Liver (tissue), 3 donors: ENCODE data around the gene CLEC4A.

ENCODE experiments used
- ATF3 ChIP-seq: IDR thresholded peaks from 2 replicates; pipeline ENCODE4 v1.6.1; 2016; ENCODE audit warnings: antibody characterized with exemption
- MAX ChIP-seq: IDR thresholded peaks from 2 replicates; pipeline ENCODE4 v1.6.1; 2016; ENCODE audit warnings: antibody characterized with exemption
- RXRA ChIP-seq, 2 donors: IDR thresholded peaks; 2 replicates each; pipeline ENCODE4 v1.6.1; 2017 to 2018; ENCODE audit warnings: antibody characterized with exemption in 2 of 2, mild to moderate bottlenecking in 1 of 2
- SP1 ChIP-seq: IDR thresholded peaks from 2 replicates; pipeline ENCODE4 v1.6.1; 2018; ENCODE audit warnings: antibody characterized with exemption, mild to moderate bottlenecking
- TF ChIP-seq, protein P1 (sequence below): fragments of 150-350 bp; IDR thresholded peaks from 2 replicates; pipeline ENCODE4 v1.5.1; 2017; ENCODE audit warnings: improper control_type of control experiment, low read depth, low read length; ENCODE audit not compliant: missing input control
- donor health status: healthy.
- donor health status: healthy.

- TF ChIP-seq, protein P1, sequence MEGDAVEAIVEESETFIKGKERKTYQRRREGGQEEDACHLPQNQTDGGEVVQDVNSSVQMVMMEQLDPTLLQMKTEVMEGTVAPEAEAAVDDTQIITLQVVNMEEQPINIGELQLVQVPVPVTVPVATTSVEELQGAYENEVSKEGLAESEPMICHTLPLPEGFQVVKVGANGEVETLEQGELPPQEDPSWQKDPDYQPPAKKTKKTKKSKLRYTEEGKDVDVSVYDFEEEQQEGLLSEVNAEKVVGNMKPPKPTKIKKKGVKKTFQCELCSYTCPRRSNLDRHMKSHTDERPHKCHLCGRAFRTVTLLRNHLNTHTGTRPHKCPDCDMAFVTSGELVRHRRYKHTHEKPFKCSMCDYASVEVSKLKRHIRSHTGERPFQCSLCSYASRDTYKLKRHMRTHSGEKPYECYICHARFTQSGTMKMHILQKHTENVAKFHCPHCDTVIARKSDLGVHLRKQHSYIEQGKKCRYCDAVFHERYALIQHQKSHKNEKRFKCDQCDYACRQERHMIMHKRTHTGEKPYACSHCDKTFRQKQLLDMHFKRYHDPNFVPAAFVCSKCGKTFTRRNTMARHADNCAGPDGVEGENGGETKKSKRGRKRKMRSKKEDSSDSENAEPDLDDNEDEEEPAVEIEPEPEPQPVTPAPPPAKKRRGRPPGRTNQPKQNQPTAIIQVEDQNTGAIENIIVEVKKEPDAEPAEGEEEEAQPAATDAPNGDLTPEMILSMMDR, result no peak
- no peak for TF ChIP-seq MAX
- no peak for TF ChIP-seq SP1
- TF ChIP-seq RXRA (IDR thresholded peaks at IDR 0.05), result no peak
- TF ChIP-seq ATF3, result no peak
Measured at GRCh38 chr12:8081251-8081920, 42.0 kb upstream of the CLEC4A start.
